HG02798 (cell line): ENCODE measurements around the gene HSPG2.

Experiments used
- ATAC-seq: cut with Tn5 transposase; IDR thresholded peaks from one replicate; pipeline ENCODE4 v1.9.1; 2021; ENCODE audit warnings: mild to moderate bottlenecking; ENCODE audit not compliant: unreplicated experiment, poor library complexity

The HSPG2 gene

GRCh38 chr1:21886486-21887215 lies 50.5 kb downstream of the HSPG2 start:
- no peak for ATAC-seq

GRCh38 chr1:21885236-21886037 lies 51.7 kb downstream of the HSPG2 start:
- ATAC-seq = no peak

GRCh38 chr1:21884456-21885235 lies 52.5 kb downstream of the HSPG2 start:
- ATAC-seq = no peak

- ATAC-seq = no peak
Observed at GRCh38 chr1:21882721-21883415, 54.2 kb downstream of the HSPG2 start.

- ATAC-seq = no peak
Observed at GRCh38 chr1:21881250-21881649, 55.9 kb downstream of the HSPG2 start.

- ATAC-seq = no peak
Observed at GRCh38 chr1:21880619-21880970, 56.5 kb downstream of the HSPG2 start.

- ATAC-seq = no peak
Observed at GRCh38 chr1:21879928-21880618, 57.0 kb downstream of the HSPG2 start.

- ATAC-seq = no peak
Observed at GRCh38 chr1:21878840-21879478, 58.2 kb downstream of the HSPG2 start.

- no peak for ATAC-seq
Observed at GRCh38 chr1:21878009-21878773, 58.9 kb downstream of the HSPG2 start.

- no peak for ATAC-seq
Observed at GRCh38 chr1:21876267-21876666, 60.8 kb downstream of the HSPG2 start.

GRCh38 chr1:21875621-21876063 lies 61.5 kb downstream of the HSPG2 start:
- ATAC-seq = no peak

- ATAC-seq = no peak
Observed at GRCh38 chr1:21874778-21875547, 62.1 kb downstream of the HSPG2 start.

GRCh38 chr1:21874328-21874727 lies 62.8 kb downstream of the HSPG2 start:
- no peak for ATAC-seq

GRCh38 chr1:21873761-21874160 lies 63.3 kb downstream of the HSPG2 start:
- ATAC-seq = no peak

GRCh38 chr1:21873174-21873573 lies 63.9 kb downstream of the HSPG2 start:
- no peak for ATAC-seq

- ATAC-seq = no peak
Observed at GRCh38 chr1:21872445-21873079, 64.5 kb downstream of the HSPG2 start.

- ATAC-seq = no peak
Observed at GRCh38 chr1:21871943-21872342, 65.2 kb downstream of the HSPG2 start.
